Measurements from ENCODE around the gene GCNT3.

GCNT3 gene, protein sequence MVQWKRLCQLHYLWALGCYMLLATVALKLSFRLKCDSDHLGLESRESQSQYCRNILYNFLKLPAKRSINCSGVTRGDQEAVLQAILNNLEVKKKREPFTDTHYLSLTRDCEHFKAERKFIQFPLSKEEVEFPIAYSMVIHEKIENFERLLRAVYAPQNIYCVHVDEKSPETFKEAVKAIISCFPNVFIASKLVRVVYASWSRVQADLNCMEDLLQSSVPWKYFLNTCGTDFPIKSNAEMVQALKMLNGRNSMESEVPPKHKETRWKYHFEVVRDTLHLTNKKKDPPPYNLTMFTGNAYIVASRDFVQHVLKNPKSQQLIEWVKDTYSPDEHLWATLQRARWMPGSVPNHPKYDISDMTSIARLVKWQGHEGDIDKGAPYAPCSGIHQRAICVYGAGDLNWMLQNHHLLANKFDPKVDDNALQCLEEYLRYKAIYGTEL

DNA sequence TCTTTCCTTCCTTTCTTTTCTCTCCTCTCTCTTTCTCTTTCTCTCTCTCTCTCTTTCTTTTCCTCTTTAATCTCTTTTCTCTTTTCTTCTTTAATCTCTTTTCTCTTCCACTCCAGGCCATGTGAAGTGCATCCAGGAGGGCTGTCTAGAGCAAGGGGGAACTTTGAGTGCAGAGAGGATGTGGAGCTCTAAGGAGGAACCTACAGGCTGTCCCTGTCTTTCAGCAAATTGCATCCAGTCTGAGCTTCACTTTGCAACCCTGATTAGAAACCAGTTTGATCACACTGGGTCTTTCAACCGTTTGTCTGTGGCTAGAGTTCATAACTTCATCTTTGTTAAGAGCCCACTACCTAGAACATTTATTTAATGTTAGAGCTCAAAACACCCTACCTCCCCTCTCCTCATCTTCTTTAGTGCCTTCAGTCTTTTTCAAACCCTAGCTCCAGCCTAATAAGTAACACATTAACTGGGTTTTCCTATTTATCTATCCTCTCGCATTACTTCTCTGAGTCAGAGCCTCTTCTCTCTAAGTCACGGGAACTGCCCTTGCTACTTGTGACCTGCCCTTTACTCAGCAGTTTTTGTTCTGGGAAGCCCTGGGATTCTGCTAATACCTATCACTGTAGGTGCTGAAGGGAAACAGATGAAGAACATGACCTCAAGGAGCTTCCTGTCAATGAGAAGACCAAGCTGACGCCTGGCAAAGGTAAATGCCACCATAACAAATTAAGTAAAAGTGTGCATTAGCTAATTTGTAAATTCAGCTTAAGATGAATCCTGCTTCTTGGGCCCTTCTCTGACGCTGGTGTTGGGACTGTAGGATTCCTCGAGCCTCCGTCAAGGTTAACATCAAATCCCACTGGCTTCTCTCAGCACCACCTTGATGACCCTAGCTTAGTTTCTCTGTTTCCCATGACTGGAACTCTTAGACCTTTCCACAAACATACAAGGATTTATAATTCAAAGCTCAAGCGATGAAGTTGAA, at the start of gene GCNT3:
GCNT3 (plus strand) TSS at position 508 of the 985 bp plus-strand sequence. CDS start 6,456 bp downstream, outside the sequence.
- DNase-seq: no peak

DNA sequence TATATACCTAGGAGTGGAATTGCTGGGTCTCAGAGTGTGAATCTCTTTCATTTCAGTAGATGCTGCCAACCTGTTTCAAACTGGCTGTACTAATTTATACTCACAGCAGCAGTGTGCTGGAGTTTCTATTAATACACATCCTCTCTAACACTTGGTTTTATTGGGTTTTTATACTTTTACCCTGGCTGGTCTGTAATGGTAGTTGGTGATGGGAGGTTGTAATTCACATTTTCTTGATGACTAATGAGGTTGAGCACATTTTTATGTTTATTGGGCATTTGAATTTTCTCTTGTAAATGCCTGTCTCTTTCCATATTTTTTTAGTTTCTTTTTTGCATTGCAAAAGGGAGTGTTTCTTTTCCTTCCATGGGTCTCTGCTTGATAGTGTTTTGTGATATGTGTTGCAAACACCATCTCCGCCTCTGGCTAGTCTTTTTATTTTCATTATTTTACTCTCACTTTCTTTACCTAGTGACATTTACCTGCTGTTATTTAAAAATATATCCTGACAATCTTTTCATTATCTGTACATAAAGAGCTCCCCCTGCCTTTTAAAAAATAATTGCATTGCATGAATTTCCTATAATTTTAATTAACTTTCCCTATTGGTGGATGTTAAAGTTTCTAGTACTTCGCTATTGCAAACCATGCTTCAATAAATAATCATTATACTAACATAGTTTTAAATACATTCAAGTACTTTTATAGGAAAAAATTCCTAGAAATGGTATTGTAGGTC, 49.0 kb upstream of the GCNT3 start:
- DNase-seq: no peak

DNA sequence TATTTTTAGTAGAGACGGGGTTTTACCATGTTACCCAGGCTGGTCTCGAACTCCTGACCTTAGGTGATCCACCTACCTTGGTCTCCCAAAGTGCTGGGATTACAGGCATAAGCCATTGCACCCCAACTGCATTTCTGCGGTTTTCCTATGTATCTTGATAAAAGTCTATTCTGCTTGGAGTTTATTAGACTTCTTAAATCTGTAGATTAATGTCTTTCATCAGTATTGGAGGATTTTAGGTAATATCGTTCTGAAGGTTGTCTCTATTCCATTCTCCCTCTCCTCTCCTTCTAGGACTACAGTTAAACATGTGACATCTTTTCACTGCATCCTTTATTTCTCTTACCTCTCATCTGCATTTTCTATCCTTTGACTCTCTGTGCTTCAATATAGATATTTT, 46.3 kb upstream of the GCNT3 start:
- no peak for DNase-seq

DNA sequence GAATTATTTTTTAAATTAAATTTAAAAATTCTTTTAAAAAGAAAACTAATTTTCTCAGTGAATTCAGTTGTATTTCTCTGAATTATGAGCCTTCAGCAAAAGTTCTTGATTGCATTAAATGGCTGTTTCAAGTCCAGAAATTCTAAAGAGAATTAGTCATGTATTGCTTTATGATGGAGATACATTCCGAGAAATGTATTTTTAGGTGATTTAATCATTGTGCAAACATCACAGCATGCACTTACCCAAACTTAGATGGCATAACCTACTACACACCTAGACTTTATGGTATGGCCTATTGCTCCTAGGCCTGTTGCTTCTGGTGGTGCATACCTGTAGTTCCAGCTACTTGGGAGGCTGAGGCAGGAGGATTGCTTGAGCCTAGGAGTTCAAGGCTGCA, 44.3 kb upstream of the GCNT3 start:
- DNase-seq: no peak

DNA sequence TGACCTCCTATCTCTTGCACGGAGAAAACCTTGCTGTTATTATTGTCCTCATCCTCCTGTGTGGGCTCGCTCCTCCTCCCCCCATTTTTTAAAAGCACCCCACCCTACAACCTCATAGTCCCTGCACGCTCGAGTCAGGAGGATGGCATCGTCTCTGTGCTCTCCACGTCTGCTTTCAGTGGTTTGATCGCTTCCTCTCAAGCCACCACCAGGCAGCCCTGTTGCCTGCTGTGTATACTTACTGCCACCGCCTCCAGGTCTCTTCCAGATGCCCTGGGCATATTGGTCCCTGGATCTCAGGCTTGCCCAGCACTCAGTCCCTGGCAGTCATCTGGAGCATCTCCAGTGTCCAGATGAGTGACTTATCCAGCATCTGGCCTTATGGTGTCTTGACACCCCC, 42.1 kb upstream of the GCNT3 start:
- no peak for DNase-seq

DNA sequence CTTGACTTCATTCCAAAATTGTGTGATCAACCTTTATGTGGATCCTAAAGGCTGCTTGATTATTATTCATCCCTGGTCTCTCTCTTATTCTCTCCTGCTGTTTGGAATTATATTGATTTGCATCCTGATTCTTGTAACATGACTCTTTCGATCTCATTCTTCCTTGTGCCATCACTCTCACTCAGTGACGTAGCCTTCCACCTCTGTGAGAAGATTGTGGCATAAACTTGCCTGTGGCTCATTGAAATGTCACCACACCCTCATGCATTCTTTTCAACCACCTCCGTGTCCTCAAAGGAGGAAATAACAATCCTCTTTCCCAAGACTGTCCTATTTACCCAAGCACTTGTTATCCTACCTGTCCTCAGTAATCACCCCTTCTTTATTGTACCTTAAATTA, 41.3 kb upstream of the GCNT3 start:
- no peak for DNase-seq

DNA sequence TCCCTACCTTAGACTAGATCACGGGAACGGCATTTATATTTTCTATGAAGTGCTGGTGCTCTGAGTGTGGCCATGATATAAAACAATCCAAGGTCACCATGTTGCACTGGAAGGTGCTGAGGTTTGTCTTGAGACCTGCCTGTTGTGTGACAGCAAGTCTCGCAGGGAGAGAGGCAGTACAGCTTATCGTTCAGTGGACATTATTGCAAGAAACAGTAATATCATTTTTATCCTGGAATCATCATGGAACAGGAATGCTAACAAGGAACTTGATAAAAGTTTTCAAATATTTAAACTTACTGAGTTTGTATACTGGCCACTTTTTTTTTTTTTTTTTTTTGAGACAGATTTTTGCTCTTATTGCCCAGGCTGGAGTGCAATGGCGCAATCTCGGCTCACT, 40.0 kb upstream of the GCNT3 start:
- DNase-seq: no peak

DNA sequence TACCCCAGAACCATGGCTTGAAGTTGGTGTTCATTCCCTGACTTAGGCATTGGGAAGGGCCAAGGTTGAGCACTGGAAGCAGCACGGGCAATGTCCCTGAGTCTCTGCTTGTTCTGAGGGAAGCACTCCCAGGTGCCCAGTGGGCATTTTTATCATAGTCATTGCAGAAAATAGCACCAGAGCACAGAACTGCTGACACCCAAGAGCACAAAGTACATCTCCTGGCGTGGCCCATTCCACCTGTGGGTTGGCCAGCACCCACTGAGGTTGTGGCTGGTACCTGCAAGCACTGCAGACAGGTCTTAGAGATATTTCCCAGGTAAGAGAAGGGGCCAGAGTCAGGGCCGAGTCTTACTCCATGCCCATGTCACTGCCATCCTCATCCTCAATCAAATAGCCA, 28.5 kb upstream of the GCNT3 start:
- DNase-seq: no peak

DNA sequence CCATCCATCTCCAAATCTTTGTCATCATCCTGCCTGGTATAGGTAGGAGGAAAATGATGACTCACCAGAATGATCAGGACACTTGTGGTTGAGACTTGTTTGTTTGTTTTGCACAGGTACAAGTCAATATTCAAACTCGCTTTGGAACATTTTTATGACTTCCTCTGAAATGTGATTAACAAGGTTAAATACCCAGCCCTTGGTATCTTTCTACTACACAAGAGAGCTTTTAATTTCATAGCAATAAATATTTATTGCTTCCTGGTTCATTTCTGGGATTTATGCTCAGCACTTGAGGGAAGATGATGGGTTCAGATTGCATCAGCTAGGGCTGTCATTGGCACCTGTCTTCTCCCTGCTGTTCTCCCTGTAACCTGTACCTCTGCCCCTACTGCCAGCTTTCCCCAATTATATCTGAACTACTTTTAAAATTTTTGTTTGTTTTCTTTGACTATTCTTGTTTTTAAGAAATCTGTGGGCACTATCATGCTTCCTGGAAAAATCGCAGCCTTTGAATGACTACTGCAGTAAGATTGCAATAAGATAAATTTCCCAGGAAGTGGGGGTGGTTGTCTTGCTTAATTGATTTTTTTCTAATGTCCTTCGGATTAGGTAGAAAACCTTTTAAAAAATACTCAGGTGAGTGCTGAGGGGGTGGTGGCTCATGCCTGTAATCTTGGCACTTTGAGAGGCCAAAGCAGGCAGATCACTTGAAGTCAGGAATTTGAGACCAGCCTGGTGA, 24.3 kb upstream of the GCNT3 start:
- DNase-seq: no peak

DNA sequence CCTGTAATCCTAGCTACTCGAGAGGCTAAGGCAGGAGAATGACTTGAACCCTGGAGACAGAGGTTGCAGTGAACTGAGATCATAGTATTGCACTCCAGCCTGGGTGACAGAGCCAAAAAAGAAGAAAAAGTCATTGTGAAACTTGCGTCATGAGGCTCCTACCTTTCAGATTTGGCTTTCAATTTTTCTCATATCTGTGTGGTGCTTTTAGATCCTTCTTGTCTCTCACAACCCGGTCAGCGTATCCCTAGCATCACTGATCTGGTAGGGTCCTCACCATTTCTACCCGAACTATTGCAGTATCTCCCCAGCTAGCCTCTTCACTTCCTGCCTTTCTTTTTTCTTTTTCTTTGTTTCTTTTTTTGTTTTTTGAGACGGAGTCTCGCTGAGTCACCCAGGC, 21.6 kb upstream of the GCNT3 start:
- DNase-seq: no peak

DNA sequence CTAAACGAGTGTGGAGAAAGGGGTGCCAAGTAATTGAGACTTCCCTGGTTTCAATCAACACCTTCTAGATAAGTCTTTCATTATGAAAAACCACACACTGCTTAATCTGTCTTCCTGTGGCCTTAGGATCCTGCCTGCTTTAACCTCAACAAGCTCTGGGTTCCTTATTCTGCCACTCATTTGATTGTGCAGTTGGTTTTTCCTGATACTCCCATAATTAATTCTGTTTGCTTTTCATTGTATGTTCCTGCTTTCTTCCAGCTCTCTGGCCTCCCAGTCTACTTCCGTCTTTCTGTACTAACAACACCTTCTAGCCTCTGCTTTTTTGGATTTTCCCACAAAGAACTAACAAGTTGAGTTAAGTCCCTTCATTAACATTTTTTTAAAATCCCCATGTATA, 20.2 kb upstream of the GCNT3 start:
- no peak for DNase-seq

DNA sequence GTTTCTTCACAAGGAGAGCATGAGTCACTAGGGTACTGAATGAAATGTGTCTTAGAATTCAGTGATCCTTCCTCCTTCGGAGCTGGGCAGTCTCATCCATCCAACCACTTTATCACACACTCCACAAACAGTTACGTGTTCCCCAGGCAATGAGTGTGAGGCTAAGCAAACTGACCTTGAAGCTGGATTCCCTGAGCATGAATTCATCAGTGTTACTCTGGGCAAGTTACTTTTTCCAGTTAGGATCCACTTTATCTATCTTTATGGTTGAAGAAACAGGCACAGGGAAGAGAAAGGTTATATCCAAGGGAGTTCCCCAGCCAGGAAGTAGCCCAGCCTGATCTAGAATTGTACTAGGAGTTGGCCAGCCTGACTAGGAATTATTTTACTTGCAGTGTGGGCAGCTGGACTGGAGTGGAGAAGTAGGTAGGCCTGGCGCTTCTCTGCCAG, 17.1 kb upstream of the GCNT3 start:
- DNase-seq: no peak

DNA sequence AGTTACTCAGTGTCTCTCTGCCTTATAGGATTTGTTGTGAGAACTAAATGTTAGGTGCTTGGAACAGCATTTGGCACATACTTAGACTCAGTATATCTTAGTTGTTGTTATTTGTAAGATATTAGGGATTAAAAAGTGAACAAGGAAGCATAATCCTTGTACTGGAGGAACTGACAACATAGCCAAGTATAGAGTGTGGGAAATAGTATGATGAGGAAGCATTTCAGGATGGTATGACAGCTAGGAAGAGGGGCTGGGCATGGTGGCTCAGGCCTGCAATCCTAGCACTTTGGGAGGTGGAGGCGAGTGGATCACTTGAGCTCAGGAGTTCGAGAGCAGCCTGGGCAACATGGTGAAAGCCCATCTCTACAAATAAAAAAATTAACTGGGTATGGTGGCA, 16.6 kb upstream of the GCNT3 start:
- DNase-seq: no peak

DNA sequence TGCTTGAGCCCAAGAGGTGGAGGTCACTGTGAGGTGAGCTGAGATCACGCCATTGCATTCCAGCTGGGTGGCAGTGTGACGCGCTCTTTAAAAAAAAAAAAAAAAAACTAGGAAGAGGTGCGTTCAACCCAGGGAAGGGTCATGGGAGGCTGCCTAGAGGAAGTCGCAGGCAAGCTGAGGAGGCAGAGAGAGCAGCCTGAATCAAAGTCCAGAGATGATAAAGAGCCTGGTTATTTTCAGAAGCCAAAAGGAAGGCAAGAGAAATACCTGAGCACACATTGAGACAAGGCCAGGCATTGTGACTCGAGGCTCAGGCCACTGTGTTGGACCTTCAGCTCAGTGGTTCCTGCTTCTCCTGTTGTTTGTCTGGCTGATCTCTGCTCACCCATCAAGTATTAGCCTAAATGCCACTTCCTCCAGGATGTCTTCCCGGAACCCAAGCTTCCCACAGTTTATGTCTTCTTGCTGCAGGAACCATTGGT, 16.1 kb upstream of the GCNT3 start:
- DNase-seq: no peak

DNA sequence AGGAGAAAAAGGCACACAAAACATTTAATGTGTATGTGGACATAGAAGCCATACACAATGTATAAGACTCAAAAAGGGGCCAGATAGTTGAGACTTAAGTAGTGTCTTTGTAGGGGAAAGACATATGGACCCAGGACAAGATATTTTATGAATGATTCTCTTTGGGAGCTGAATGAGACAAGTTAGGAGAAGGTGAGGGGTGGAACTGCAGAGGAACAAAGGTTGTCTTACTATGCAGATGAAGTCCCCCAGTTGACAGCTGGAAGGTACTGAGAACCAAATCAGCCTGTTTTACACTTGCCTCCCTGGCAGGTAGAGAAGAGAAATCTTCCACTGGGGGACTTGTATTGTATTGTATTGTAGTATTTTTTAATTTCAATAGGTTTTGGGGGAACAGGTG, 14.9 kb upstream of the GCNT3 start:
- DNase-seq: no peak

DNA sequence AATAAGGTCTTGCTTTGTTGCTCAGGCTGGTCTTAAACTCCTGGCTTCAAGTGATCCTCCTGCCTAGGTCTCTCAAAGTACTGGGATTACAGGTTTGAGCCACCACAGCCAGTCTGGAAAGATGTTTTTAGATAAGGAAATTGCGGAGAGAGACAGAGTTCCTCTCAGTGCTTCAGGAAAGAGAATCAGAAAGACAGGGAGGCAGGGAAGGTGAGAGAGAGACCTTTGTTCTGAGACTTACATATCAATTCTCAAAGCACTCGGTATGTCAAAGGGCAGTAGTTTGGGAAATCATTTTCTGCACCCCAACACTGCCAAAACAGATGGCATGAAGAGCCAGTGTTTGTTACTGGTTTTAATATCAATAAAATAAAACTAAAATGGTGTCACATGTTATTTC, 13.1 kb upstream of the GCNT3 start:
- no peak for DNase-seq

DNA sequence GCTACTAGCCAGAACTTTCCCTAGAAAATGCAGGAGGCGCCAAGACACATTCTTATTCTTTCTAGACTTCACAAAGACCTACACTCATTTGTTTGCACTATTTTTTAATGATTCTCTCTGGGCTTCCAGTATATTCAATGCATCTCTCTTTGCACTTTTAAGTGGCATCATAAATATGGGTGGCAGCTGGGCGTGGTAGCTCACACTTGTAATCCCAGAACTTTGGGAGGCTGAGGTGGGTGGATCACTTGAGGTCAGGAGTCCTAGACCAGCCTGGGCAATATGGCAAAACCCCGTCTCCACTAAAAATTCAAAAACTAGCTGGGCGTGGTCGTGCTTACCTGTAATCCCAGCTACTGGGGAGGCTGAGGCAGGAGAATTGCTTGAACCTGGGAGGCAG, 5.6 kb upstream of the GCNT3 start:
- no peak for DNase-seq

DNA sequence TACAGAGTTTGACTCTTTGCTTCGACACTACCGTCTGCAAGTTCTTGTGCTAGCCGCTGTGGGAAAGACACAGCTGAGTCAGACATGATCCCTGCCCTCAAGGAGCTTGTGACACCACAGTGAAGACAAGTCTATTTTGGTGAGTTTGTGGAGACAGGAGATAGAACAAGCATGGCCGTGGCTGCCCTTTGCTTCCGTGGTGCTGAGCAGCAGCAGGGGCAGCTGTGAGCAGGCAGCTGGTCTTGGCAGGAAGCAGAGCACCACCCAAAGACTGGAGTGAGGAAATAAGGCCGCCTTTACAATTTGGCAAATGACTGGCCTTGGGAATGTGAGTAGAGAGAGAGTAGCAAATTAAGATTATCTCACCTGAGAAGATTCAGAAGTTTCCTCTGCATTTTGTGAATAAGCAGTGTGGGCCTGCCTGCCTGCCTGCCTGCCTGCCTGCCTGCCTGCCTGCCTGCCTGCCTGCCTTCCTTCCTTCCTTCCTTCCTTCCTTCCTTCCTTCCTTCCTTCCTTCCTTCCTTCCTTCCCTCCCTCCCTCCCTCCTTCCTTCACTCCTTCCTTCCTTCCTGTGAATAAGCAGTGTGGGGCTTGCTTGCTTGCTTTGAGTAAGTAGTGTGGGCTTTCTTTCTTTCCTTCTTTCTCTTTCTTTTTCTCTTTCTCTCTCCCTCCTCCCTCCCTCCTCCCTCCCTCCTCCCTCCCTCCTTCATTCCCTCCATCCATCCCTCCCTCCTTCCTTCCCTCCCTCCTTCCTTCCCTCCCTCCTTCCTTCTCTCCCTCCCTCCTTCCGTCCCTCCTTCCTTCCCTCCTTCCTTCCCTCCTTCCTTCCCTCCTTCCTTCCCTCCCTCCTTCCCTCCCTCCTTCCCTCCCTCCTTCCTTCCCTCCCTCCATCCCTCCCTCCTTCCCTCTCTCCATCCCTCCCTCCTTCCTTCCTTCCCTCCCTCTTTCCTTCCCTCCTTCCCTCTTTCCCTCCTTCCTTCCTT, 1.6 kb upstream of the GCNT3 start:
- DNase-seq: no peak

DNA sequence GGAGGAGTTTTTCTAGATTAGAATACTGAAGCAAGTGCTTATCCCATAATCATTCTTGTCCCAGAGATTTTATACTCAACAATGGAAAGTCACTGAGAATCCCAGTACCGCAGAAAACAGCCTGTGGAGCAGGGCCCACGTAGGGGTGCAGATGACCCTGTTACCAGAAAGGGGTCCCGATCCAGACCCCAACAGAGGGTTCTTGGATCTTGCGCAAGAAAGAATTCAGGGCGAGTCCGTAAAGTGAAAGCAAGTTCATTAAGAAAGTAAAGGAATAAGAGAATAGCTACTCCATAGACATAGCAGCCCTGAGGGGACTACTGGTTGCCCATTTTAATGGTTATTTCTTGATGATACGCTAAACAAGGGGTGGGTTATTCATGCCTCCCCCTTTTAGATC, 2.6 kb downstream of the GCNT3 start:
- DNase-seq: no peak

DNA sequence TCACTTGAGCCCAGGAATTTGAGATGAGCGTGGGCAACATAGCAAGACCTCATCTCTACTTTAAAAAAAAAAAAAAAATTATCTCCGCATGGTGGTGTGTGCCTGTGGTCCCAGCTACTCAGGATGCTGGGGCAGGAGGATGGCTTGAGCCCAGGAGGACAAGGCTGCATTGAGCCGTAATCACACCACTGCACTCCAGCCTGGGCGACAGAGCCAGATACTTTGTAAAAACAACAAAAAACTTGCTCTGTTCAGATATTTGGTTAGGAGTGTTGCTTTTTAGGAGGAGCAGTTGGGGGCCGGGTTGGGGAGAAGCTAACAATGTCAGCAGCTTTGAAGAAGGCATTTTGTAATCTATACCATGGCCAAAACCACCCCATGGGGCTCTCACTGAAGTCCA, 4.1 kb downstream of the GCNT3 start:
- no peak for DNase-seq

DNA sequence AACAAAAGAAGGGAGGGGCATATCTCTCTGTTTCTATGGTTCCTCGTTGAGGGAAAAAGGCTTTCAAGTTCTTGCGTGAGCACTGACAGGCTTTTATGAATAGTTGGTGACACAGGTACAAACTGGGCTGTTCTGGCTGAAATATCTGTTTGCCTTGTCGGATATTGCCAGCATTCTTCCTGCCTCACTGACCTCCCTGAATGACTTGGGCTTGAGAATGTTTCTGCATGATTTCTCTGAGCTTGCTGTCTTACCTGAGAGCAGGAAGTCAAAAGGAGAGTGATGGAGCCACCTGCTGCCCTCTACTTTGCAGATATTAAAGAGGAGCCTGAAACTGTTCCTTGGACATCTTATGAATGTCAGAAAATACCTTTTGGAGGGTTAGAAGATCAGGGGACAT, 4.8 kb downstream of the GCNT3 start:
- DNase-seq: no peak

Data from NCI-H524 treated with DMSO at 0.1 percent for 48 hours (cell line).